OCI-LY7 (cell line): ENCODE results near the gene ZSCAN10. TPM values are rescaled to one million over a fixed set of nuclear protein-coding genes. Genes with fewer than 3 reads are reported as not detected.
"Not testable (repeated sequence)": the region's sequence is repeated elsewhere in the genome, so short reads cannot be mapped to it uniquely, and the experiment has no call there.

Experiments
- BruUV-seq: library from RNA; stranded (reverse); fragments of 400-500 nt; replicated peaks from 2 replicates; lab custom pipeline; 2021; lab: Mats Ljungman, UMichigan
- CTCF ChIA-PET: fragments of 300-600 bp; sonication (Branson Sonifier 250); formaldehyde crosslinking; loops from one replicate; lab custom pipeline; 2022; ENCODE audit warnings: antibody characterized with exemption; ENCODE audit not compliant: unreplicated experiment; lab: Charles Lee
- POLR2A ChIA-PET: fragments of 300-600 bp; sonication (Branson Sonifier 250); formaldehyde crosslinking; loops from one replicate; lab custom pipeline; 2022; ENCODE audit warnings: antibody characterized with exemption; lab: Charles Lee
- DNase-seq: peaks from one replicate; pipeline ENCODE4 v3.0.0-alpha.2; 2015; ENCODE audit warnings: low spot score
- H2AFZ ChIP-seq: fragments of 200-600 bp; sonication (generic), shearing (Covaris generic); 2 replicates; pipeline ENCODE4 v1.6.1; 2014; ENCODE audit warnings: mild to moderate bottlenecking, antibody characterized with exemption, low read length, moderate library complexity
- H3K27ac ChIP-seq: fragments of 200-600 bp; sonication (generic); 2 replicates; pipeline ENCODE4 v1.5.1; 2014; ENCODE audit warnings: mixed run types, low read depth, mild to moderate bottlenecking, moderate library complexity, low read length, inconsistent platforms; ENCODE audit not compliant: poor library complexity, severe bottlenecking
- H3K36me3 ChIP-seq: fragments of 200-600 bp; sonication (generic); 2 replicates; pipeline ENCODE4 v1.6.1; 2014; ENCODE audit warnings: mild to moderate bottlenecking, antibody characterized with exemption, low read length, moderate library complexity, mixed read lengths; ENCODE audit not compliant: insufficient read depth
- H3K4me1 ChIP-seq: fragments of 200-600 bp; sonication (generic); 2 replicates; pipeline ENCODE4 v1.5.1; 2014; ENCODE audit warnings: mild to moderate bottlenecking, low read length; ENCODE audit not compliant: insufficient read depth, poor library complexity, severe bottlenecking
- H3K4me2 ChIP-seq: fragments of 200-600 bp; sonication (generic); 2 replicates; pipeline ENCODE4 v1.6.1; 2014; ENCODE audit warnings: mild to moderate bottlenecking, low read length
- H3K4me3 ChIP-seq: fragments of 200-600 bp; sonication (generic); 2 replicates; pipeline ENCODE4 v1.5.1; 2014; ENCODE audit warnings: mild to moderate bottlenecking, low read depth, low read length; ENCODE audit not compliant: poor library complexity, severe bottlenecking
- H3K79me2 ChIP-seq: fragments of 200-600 bp; sonication (generic); 2 replicates; pipeline ENCODE4 v1.6.1; 2016; ENCODE audit warnings: low read depth, mild to moderate bottlenecking, low read length, moderate library complexity, mixed read lengths; ENCODE audit not compliant: insufficient read depth
- H3K9me2 ChIP-seq: fragments of 200-600 bp; sonication (generic); 2 replicates; pipeline ENCODE4 v1.6.1; 2016; ENCODE audit warnings: mild to moderate bottlenecking, low read length, mixed read lengths; ENCODE audit not compliant: insufficient read depth
- H3K9me3 ChIP-seq: fragments of 200-600 bp; sonication (generic); 2 replicates; pipeline ENCODE4 v1.6.1; 2014; ENCODE audit warnings: mild to moderate bottlenecking, mixed run types, low read length, mixed read lengths
- H4K20me1 ChIP-seq: fragments of 200-600 bp; sonication (generic); 2 replicates; pipeline ENCODE4 v1.6.1; 2014; ENCODE audit warnings: mild to moderate bottlenecking, antibody characterized with exemption, low read length, moderate library complexity, mixed read lengths; ENCODE audit not compliant: insufficient read depth
- EZH2phosphoT487 ChIP-seq: fragments of 200-600 bp; sonication (generic); IDR thresholded peaks from 2 replicates; pipeline ENCODE4 v1.6.1; 2018; ENCODE audit warnings: low read depth, borderline replicate concordance, mild to moderate bottlenecking, mixed run types, antibody characterized with exemption, low read length, moderate library complexity, mixed read lengths
- intact Hi-C: fragments of 100-400 bp; cut with micrococcal nuclease; formaldehyde crosslinking; loops from one replicate; pipeline ENCODE4 v1.10.0; 2022; ENCODE audit not compliant: unreplicated experiment
- total RNA-seq, 2 experiments: library from RNA; depleted of rRNA in 1 of 2; stranded (reverse); fragments of >200 nt in 1 of 2; shearing (Covaris generic) in 1 of 2; gene quantifications; 2 replicates each; pipeline ENCODE4 v1.2.3, GENCODE V29; 2014 to 2022
- TF ChIP-seq, protein P1 (sequence below): fragments of 200-600 bp; sonication (generic); conservative IDR thresholded peaks from 2 replicates; pipeline ENCODE4 v1.5.1; 2014; ENCODE audit warnings: mild to moderate bottlenecking, antibody characterized with exemption, low read length, moderate library complexity, mixed read lengths

ZSCAN10 gene
- total RNA-seq, 2 experiments from 2014 or later = 0.09 to 0.49 TPM

DNA sequence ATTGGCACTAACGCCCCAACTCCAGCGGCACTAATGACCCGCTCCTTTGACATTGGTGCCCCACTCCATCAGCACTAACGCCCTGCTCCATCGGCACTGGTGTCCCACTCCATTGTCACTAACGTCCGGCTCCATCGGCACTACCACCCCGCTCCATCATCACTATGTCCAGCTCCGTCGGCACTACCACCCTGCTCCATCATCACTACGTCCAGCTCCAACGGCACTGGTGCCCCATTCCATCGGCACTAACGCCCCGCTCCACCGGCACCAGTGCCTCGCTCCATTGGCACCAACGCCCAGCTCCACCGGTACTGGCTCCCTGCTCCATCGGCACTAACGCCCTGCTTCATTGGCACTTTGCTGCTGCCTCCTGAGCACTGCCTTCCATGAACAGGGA, 43.2 kb upstream of the ZSCAN10 start:
- ChIA-PET CTCF (no interaction called here), POLR2A (no interaction called here)
- Histone ChIP-seq H3K36me3 (peaks cover 6% of the 10 kb centered on the region; the same call in 1 of the 2 replicates), H3K4me2 (no peak overlapping the region), H3K9me3 (no peaks in the 10 kb centered on the region), H3K27ac (no peak overlapping the region), H3K9me2 (no peaks in the 10 kb centered on the region), H2AFZ (no peak overlapping the region), H3K79me2 (no peaks in the 10 kb centered on the region), H3K4me1 (no peaks in the 10 kb centered on the region), H4K20me1 (no peaks in the 10 kb centered on the region), H3K4me3 (no peak overlapping the region)
- TSS peak; percentile 29 for BruUV-seq
- intact Hi-C loops = no loop called here
- no peak for DNase-seq
- no peak for TF ChIP-seq EZH2phosphoT487
- TF ChIP-seq, protein P1, sequence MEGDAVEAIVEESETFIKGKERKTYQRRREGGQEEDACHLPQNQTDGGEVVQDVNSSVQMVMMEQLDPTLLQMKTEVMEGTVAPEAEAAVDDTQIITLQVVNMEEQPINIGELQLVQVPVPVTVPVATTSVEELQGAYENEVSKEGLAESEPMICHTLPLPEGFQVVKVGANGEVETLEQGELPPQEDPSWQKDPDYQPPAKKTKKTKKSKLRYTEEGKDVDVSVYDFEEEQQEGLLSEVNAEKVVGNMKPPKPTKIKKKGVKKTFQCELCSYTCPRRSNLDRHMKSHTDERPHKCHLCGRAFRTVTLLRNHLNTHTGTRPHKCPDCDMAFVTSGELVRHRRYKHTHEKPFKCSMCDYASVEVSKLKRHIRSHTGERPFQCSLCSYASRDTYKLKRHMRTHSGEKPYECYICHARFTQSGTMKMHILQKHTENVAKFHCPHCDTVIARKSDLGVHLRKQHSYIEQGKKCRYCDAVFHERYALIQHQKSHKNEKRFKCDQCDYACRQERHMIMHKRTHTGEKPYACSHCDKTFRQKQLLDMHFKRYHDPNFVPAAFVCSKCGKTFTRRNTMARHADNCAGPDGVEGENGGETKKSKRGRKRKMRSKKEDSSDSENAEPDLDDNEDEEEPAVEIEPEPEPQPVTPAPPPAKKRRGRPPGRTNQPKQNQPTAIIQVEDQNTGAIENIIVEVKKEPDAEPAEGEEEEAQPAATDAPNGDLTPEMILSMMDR = no peak

DNA sequence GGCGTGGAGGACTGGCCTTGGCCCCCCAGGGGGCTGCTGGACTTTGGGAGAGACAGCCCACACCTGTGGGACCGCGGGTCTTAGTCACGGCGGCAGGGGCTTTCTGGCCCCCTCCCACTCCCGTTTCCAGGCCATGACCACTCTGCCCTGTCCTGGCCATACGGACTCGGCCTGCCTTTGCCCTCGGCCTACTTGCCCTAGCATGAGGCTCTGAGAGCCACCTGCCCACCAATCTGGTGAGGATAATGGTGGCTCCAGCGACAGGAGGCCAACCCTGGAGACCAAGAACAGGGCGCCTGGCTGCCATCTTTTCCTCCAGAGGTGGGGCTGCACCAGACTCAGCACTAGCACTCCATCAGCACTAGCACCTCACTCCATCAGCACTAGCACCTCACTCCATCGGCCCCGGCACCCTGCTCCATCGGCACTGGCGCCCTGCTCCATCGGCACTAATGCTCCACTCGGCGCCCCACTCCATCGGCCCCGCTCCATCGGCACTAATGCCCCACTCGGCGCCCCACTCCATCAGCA, 42.8 kb upstream of the ZSCAN10 start:
- no peak overlapping the region for H3K4me2 ChIP-seq
- H3K9me2 ChIP-seq = no peaks in the 10 kb centered on the region
- CTCF ChIA-PET = no interaction called here
- H4K20me1 ChIP-seq = no peaks in the 10 kb centered on the region
- H2AFZ ChIP-seq = no peak overlapping the region
- no peak overlapping the region for H3K4me3 ChIP-seq
- TF ChIP-seq, protein P1 = no peak
- no peak for TF ChIP-seq EZH2phosphoT487
- POLR2A ChIA-PET = no interaction called here
- no peaks in the 10 kb centered on the region for H3K4me1 ChIP-seq
- H3K79me2 ChIP-seq = no peaks in the 10 kb centered on the region
- H3K36me3 ChIP-seq = peaks cover 6% of the 10 kb centered on the region; the same call in 1 of the 2 replicates
- BruUV-seq = no TSS peak
- intact Hi-C loops = no loop called here
- H3K27ac ChIP-seq = no peak overlapping the region
- no peaks in the 10 kb centered on the region for H3K9me3 ChIP-seq
- no peak for DNase-seq

DNA sequence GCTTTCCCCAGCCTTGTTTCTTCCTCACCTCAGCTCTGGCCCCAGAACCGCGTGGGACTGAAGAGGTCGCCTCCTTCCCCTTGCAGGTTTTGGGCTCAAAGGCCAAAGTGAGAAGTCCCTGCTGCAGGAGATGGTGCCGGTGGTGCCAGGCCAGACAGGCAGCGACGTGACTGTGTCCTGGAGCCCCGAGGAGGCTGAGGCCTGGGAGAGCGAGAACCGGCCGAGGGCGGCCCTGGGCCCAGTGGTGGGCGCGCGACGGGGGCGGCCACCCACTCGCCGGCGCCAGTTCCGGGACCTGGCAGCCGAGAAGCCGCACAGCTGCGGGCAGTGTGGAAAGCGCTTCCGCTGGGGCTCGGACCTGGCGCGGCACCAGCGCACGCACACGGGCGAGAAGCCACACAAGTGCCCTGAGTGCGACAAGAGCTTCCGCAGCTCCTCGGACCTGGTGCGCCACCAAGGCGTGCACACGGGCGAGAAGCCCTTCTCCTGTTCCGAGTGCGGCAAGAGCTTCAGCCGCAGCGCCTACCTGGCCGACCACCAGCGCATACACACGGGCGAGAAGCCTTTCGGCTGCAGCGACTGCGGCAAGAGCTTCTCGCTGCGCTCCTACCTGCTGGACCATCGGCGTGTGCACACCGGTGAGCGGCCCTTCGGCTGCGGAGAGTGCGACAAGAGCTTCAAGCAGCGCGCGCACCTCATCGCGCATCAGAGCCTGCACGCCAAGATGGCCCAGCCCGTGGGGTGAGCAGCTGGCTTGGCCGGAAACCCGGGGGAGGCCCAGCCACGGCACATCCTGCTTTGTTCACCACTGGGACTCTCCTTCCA, 41.7 kb upstream of the ZSCAN10 start:
- Histone ChIP-seq H3K4me2 (no peak overlapping the region), H3K79me2 (peaks cover 5% of the 10 kb centered on the region; the same call in 1 of the 2 replicates), H4K20me1 (no peaks in the 10 kb centered on the region), H3K27ac (no peak overlapping the region), H3K4me3 (no peak overlapping the region), H3K9me2 (no peaks in the 10 kb centered on the region), H2AFZ (no peak overlapping the region), H3K9me3 (no peaks in the 10 kb centered on the region), H3K4me1 (peaks cover 6% of the 10 kb centered on the region), H3K36me3 (peaks cover 6% of the 10 kb centered on the region; the same call in 1 of the 2 replicates)
- ChIA-PET CTCF (no interaction called here), POLR2A (no interaction called here)
- no peak for DNase-seq
- intact Hi-C loops = no loop called here
- TF ChIP-seq, protein P1 = no peak
- no TSS peak for BruUV-seq

DNA sequence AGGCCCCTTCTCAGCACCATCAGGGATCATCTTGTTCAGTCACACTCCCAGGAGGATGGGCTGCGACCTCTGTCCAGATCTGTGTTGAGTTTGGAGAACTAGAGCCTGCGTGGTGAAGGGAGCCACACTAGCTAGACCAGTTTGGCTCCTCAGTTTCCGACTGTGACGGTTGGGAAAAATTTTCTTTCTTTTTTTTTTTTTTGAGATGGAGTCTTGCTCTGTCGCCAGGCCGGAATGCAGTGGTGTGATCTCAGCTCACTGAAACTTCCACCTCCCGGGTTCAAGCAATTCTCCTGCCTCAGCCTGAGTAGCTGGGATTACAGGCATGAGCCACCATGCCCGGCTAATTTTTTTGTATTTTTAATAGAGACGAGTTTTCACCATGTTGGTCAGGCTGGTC, 40.5 kb upstream of the ZSCAN10 start:
- H3K79me2 ChIP-seq = peaks cover 13% of the 10 kb centered on the region; the same call in 1 of the 2 replicates
- POLR2A ChIA-PET = interaction anchor here (0.5 to 0.6 kb wide), 2 partner anchors 70 to 956 kb away, joined by 3 read pairs; no protein-coding TSS in a partner anchor
- H3K27ac ChIP-seq, DNase-seq, CTCF ChIA-PET, H3K4me2 ChIP-seq, H3K9me2 ChIP-seq, intact Hi-C loops, H3K4me3 ChIP-seq, BruUV-seq, H2AFZ ChIP-seq, H3K4me1 ChIP-seq, H4K20me1 ChIP-seq, H3K9me3 ChIP-seq, H3K36me3 ChIP-seq: not testable (repeated sequence)
